Measurements from ENCODE around the gene PLCH2. TPM values are rescaled to one million over a fixed set of nuclear protein-coding genes. Genes with fewer than 3 reads are reported as not detected.
"Not testable (repeated sequence)": the region's sequence is repeated elsewhere in the genome, so short reads cannot be mapped to it uniquely, and the experiment has no call there.

Gene PLCH2
- total RNA-seq, 2 donors from 2014 or later: 13.9 to 26.3 TPM

DNA sequence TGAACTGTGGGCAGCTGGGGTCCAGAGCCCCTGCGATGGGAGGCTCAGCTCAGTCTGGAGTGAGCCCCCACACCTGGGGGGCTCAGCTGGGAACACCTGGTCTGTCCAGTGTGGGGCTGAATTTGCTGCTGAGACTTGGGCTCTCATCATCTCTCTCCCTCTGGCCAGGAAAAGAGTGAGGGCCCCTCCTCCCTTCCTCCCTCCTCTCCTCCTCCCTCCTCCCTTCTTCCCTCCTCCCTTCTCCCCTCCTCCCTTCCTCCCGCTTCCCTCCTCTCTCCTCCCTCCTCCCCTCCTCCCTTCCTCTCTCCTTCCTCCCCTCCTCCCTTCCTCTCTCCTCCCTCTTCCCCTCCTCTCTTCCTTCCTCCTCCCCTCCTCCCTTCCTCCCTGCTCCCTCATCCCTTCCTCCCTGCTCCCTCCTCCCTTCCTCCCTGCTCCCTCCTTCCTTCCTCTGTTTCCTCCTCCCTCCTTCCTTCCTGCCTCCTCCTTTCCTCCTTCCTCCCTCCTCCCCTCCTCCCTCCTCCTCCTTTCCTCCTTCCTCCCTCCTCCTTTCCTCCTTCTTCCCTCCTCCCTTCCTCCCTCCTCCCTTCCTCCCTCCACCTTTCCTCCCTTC, 40.2 kb upstream of the PLCH2 start:
- ATAC-seq (replicated peaks in 1 of 2) (no peak), DNase-seq (no peak)
- peaks cover 0 to under 1% of the 10 kb centered on the region in 2 donors for H3K36me3 Mint-ChIP-seq (ENCODE audit: insufficient read depth in 2 of 2)
- no peaks in the 10 kb centered on the region for H3K9me3 Mint-ChIP-seq
- no peak overlapping the region for H3K27ac Mint-ChIP-seq
- no peaks in the 10 kb centered on the region for H3K27me3 Mint-ChIP-seq (ENCODE audit: low read depth)
- H3K4me3 Mint-ChIP-seq: no peak overlapping the region
- H3K4me1 Mint-ChIP-seq (ENCODE audit: low read depth): no peaks in the 10 kb centered on the region

DNA sequence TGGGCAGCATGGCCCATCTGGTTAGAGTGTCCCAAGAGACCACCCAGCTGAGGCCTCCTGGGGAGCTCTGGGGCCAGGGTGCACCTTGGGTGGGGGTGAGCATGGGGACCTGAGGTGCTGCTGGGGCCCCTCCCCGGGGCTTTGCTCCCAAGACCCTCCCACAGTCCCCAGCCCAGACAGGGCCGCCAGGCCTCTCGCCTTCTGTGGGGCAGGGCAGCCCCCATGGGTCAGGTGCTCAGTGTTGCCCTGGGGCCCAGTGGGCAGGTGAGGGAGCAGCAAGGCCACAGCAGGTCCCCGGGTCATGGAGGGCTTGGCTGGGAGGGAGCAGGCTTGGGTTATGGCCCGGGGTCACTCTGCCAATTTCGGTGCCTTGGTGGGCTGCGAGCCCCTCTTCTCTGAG, 39.2 kb upstream of the PLCH2 start:
- no peaks in the 10 kb centered on the region for H3K4me1 Mint-ChIP-seq (ENCODE audit: low read depth)
- no peak for ATAC-seq (replicated peaks in 1 of 2)

DNA sequence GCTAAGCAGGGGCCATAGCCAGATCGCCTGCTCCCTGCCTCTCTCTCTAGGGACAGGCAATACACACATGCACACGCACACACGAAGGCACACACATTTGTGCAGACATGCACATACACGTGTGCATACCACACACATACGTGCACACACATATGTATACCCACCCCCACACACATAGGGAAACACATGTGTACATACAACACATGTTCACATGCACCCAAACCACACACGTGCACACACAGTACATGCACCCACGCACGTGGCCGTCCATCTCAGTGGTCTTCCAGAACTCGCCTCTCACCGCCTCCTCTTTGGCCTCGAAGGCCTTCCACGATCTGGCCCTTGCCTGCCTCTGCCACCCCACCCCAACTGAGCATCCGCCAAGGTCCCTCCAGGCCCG, 38.5 kb upstream of the PLCH2 start:
- peaks cover 2% of the 10 kb centered on the region for H3K27me3 Mint-ChIP-seq (ENCODE audit: low read depth)
- ATAC-seq (replicated peaks in 1 of 2): no peak
- no peak overlapping the region for H3K27ac Mint-ChIP-seq
- H3K4me3 Mint-ChIP-seq: no peak overlapping the region
- no peaks in the 10 kb centered on the region for H3K9me3 Mint-ChIP-seq
- DNase-seq: no peak
- H3K36me3 Mint-ChIP-seq (ENCODE audit: insufficient read depth in 2 of 2): no peaks in the 10 kb centered on the region
- H3K4me1 Mint-ChIP-seq (ENCODE audit: low read depth): no peaks in the 10 kb centered on the region

More for the DNA sequence above, 39.2 kb upstream of the PLCH2 start:
- DNase-seq: no peak
- Mint-ChIP-seq H3K27ac (no peak overlapping the region), H3K9me3 (no peaks in the 10 kb centered on the region), H3K27me3 (ENCODE audit: low read depth) (no peaks in the 10 kb centered on the region), H3K36me3 (ENCODE audit: insufficient read depth in 2 of 2) (no peaks in the 10 kb centered on the region), H3K4me3 (no peak overlapping the region)

DNA sequence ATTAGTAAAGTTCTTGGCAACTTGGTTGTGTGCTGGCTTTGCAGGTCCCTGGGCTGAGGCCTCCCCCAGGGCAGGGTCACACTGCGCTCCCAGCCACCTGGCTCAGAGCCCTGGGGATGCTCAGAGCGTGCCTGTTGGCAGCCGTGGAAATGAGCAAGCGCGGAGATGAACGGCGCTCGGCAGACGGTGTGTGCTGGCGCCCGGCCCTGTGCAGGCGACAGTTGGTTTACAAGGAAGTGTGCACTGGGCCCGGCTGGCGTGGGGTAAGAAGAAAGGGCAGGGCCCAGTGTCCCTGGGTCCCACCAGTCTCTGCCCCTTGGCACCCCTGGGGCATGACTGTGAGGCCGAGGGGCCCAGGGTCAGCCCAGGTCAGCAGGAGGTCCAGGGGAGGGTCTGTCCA, 38.1 kb upstream of the PLCH2 start:
- peaks cover 6% of the 10 kb centered on the region for H3K27me3 Mint-ChIP-seq (ENCODE audit: low read depth)
- no peak overlapping the region for H3K4me3 Mint-ChIP-seq
- no peak for DNase-seq
- no peaks in the 10 kb centered on the region for H3K9me3 Mint-ChIP-seq
- ATAC-seq (replicated peaks in 1 of 2): no peak
- H3K4me1 Mint-ChIP-seq (ENCODE audit: low read depth): no peaks in the 10 kb centered on the region
- no peak overlapping the region for H3K27ac Mint-ChIP-seq
- H3K36me3 Mint-ChIP-seq (ENCODE audit: insufficient read depth in 2 of 2): no peaks in the 10 kb centered on the region

DNA sequence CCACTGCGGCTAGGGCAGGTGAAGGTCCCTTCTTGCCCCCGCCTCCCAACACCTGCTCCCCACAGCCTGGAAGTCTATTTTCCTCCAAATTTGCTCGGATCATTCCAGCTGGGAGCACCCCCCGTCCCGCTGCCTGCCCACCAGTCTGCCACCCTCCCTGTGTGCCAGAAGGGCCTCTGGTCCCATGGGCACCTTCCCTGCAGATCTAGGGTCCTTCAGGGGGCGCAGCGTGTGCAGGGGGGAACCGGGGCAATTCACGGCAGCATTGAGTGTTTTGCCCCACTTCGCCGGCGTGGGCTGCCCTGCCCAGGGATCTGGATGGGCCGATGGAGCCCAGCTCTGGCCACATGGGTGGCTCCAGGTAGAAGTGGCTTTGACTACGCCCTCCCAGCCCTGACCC, 37.4 kb upstream of the PLCH2 start:
- DNase-seq: no peak
- Mint-ChIP-seq H3K4me3 (no peak overlapping the region), H3K27me3 (ENCODE audit: low read depth) (peaks cover 6% of the 10 kb centered on the region), H3K27ac (no peak overlapping the region), H3K4me1 (ENCODE audit: low read depth) (no peaks in the 10 kb centered on the region), H3K36me3 (ENCODE audit: insufficient read depth in 2 of 2) (no peaks in the 10 kb centered on the region), H3K9me3 (no peaks in the 10 kb centered on the region)
- no peak for ATAC-seq (replicated peaks in 1 of 2)

DNA sequence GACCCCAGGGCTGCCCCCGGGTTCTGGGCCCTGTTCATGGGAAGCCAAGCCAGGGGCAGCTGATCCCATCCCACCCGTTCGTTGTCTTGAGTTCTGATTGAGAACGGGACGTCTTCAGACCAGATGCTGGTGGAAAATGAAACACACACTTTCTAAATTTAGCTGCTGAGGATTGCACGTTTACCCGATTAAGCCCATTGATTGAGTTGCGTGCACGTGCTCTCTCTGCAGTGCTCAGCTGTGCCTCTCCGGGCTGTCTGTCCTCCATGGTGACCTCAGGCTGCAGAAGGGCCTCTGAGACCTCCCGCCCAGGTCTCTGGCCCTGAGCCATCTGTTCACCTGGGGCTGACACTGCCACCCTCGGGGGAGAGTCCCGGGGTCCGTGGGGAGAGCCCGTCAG, 36.7 kb upstream of the PLCH2 start:
- Mint-ChIP-seq H3K9me3 (no peaks in the 10 kb centered on the region), H3K36me3 (ENCODE audit: insufficient read depth in 2 of 2) (no peaks in the 10 kb centered on the region), H3K27ac (no peak overlapping the region), H3K27me3 (ENCODE audit: low read depth) (peaks cover 6% of the 10 kb centered on the region), H3K4me1 (ENCODE audit: low read depth) (no peaks in the 10 kb centered on the region), H3K4me3 (no peak overlapping the region)
- DNase-seq (no peak), ATAC-seq (replicated peaks in 1 of 2) (no peak)

DNA sequence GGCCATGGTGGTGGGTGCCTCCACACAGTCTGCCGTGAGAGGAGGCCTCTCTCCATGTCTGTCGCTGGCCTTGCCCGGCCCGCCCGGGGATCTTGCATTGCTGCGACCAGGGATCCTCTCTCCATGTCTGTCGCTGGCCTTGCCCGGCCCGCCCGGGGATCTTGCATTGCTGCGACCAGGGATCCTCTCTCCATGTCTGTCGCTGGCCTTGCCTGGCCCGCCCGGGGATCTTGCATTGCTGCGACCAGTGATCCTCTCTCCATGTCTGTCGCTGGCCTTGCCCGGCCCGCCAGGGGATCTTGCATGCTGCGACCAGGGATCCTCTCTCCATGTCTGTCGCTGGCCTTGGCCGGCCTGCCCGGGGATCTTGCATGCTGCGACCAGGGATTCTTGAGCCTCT, 35.7 kb upstream of the PLCH2 start:
- peaks cover 14% of the 10 kb centered on the region for H3K27me3 Mint-ChIP-seq (ENCODE audit: low read depth)
- H3K4me3 Mint-ChIP-seq; H3K9me3 Mint-ChIP-seq; H3K36me3 Mint-ChIP-seq (ENCODE audit: insufficient read depth in 2 of 2); H3K4me1 Mint-ChIP-seq (ENCODE audit: low read depth); H3K27ac Mint-ChIP-seq; ATAC-seq (replicated peaks in 1 of 2); DNase-seq: not testable (repeated sequence)

DNA sequence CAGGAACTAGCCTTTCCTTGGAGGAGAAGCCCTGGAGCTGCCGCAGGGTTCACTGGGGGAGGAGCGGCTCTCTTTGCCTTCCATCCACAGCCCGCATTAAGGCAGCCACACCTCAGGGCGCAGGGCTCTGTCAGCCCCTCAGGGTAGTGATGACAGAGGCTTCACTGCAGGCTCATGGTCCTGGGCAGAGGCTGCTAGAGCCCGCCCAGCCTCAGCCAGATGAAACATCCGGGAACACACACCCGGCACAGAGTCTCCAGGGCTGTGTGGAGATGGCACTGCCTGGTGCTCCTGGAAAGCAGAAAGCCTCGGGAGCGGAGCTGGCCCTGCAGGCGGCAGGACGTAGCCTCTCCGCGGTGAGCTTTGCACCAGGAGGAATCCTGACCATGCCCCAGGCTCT, 34.3 kb upstream of the PLCH2 start:
- H3K27ac Mint-ChIP-seq: no peak overlapping the region
- H3K4me1 Mint-ChIP-seq (ENCODE audit: low read depth): no peaks in the 10 kb centered on the region
- ATAC-seq (replicated peaks in 1 of 2) (no peak), DNase-seq (no peak)
- no peaks in the 10 kb centered on the region for H3K9me3 Mint-ChIP-seq
- no peaks in the 10 kb centered on the region for H3K36me3 Mint-ChIP-seq (ENCODE audit: insufficient read depth in 2 of 2)
- peaks cover 14% of the 10 kb centered on the region for H3K27me3 Mint-ChIP-seq (ENCODE audit: low read depth)
- no peak overlapping the region for H3K4me3 Mint-ChIP-seq

DNA sequence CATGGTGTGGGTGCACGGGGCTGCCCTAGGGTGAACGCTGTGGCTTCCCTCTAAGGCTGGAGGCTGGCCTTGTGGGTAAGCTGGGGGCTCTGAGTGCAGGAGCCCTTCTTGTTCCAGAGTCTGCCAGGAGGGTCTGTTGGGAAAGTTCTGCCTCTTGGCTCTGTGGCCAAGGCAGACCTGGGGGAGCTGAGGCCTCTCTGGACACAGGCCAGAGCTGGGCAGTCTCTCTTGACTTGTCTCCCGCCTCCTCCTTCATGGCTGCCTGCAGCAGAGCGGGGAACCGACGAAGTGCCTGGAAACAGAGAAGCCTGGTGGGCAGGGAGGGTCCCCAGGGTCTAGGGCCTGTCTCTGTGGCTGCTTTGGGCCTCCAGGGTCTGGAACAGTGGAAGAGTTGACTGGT, 33.4 kb upstream of the PLCH2 start:
- Mint-ChIP-seq H3K27ac (no peak overlapping the region), H3K9me3 (no peaks in the 10 kb centered on the region), H3K27me3 (ENCODE audit: low read depth) (peaks cover 14% of the 10 kb centered on the region), H3K36me3 (ENCODE audit: insufficient read depth in 2 of 2) (no peaks in the 10 kb centered on the region), H3K4me3 (no peak overlapping the region), H3K4me1 (ENCODE audit: low read depth) (no peaks in the 10 kb centered on the region)
- no peak for DNase-seq
- ATAC-seq (replicated peaks in 1 of 2): no peak

DNA sequence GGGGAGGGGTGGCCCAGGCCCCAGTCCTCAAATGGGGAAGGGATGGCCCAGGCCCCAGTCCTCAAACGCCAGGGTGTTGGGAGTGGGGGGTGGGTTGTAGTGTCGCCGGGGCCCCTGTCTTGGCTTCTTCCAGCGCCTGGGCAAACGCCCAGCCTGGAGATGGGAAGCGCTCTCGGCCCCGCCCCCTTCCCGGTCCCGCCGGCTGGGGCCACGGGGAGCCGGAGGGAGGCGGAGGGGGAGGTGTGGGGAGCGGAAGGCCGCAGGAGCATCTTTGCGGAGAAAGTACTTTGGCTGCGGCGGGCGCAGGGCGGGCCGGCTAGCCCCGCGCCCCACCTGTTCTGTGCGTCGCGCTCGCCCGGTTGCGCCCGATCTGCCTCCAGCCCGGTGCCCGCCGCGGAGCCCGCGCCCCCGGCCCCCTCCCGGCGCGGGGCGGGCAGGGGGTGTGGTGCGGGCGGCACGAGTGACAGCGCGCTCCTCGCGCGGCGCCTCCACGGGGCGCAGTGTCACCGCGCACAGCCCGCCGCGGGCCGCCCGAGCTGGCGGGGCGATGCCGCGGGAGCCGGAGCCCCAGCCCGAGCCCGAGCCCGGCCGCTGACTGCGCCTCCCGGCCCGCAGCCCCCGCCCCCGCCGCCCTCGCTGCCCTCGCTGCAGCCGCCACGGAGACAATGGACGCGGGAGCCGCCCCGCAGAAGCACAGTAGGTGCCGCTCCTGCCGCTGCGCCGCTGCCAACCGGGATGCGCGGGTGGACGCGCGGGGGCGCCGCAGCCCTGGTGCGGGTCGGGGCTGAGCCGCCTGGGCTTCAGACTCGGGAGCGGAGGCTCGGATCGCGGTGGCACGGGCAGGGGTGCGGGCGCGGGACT, 32.6 kb upstream of the PLCH2 start:
- H3K4me1 Mint-ChIP-seq (ENCODE audit: low read depth): no peaks in the 10 kb centered on the region
- no peaks in the 10 kb centered on the region for H3K9me3 Mint-ChIP-seq

DNA sequence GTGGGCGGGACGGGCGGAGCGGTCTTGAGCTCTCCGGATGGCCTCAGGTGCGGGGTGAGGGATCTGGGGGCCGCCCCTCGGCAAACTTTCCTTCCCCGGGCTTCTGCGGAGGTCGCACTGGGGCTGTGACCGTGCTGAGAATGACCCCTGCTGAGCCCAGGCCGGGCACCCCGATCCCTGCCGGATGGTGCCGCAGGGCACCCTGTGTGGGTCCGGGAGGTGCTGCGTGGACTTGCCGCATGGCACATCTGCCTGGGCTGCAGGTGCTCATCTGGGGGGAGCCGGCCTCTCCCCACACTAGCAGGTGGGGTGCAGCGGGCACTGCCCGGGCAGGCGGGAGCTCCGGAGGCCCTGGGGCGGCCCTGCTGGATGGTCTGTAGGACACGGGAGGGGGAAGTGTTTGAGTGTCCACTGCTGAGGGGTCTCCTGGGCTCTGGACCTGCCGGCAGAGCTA, 31.9 kb upstream of the PLCH2 start:
- Mint-ChIP-seq H3K36me3 (ENCODE audit: insufficient read depth in 2 of 2) (no peaks in the 10 kb centered on the region), H3K4me3 (no peak overlapping the region), H3K27ac (no peak overlapping the region), H3K4me1 (ENCODE audit: low read depth) (no peaks in the 10 kb centered on the region), H3K27me3 (ENCODE audit: low read depth) (peaks cover 14% of the 10 kb centered on the region), H3K9me3 (no peaks in the 10 kb centered on the region)
- ATAC-seq (replicated peaks in 1 of 2): no peak
- DNase-seq: no peak

More for the DNA sequence above, 32.6 kb upstream of the PLCH2 start:
- Mint-ChIP-seq H3K27me3 (ENCODE audit: low read depth) (peaks cover 14% of the 10 kb centered on the region), H3K27ac (no peak overlapping the region), H3K4me3 (no peak overlapping the region), H3K36me3 (ENCODE audit: insufficient read depth in 2 of 2) (no peaks in the 10 kb centered on the region)
- DNase-seq (peak; percentile 33 to 48), ATAC-seq (replicated peaks in 1 of 2) (peak; percentile 58 to 59)

DNA sequence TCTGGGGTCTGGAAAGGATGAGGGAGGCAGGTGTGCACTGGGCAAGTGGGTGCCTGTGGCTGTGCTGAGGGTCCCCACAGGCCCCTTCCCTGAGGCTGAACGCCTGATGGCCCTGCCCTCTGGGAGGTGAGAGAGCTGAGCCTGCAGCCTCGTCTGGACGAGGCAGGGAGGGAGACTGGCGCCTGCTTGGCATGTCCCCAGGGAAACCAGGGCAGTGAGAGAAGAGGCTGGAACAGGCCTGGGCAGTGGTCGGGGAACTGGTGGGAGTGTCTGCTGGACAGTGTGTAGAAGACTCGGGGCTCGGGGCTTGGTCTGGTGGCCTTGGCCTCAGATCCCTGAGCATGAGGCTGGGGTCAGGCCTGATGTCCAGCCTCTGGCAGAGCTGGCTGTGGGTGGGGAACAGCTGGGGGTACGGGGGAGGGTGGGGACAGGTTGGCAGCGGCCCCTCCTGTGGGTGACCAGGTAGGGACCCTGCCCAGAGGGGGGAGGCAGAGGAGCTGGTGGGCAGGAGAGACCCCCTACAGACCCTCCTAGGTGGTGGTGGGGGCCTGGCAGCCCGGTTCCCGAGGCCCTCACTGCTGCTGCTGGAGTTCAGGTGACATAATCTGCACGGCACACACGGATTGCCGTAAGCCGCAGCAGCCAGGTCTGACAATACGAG, 30.8 kb upstream of the PLCH2 start:
- peaks cover 14% of the 10 kb centered on the region for H3K27me3 Mint-ChIP-seq (ENCODE audit: low read depth)
- H3K4me1 Mint-ChIP-seq (ENCODE audit: low read depth): no peaks in the 10 kb centered on the region
- H3K27ac Mint-ChIP-seq: no peak overlapping the region
- H3K9me3 Mint-ChIP-seq: no peaks in the 10 kb centered on the region
- no peak for ATAC-seq (replicated peaks in 1 of 2)
- no peak for DNase-seq
- no peaks in the 10 kb centered on the region for H3K36me3 Mint-ChIP-seq (ENCODE audit: insufficient read depth in 2 of 2)
- no peak overlapping the region for H3K4me3 Mint-ChIP-seq

DNA sequence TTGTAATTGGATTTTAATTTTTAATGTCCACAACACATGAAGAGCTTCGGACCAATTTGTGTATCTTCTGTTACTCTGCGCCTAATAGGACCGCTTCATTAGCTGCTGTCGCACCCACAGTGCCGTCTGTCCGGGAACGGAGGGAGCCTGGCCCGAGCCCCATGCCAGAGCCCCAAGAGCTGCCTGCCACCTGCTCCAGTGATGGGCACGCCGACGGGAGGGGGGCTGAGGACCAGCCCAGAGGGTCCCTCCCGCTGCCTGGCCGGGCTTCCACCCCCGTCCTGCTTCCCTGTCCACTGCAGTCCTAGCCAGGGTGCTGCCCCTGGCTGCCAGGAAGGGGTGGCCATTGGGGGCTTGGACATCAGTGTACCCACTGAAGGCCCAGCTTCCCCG, 30.3 kb upstream of the PLCH2 start:
- no peak for ATAC-seq (replicated peaks in 1 of 2)
- Mint-ChIP-seq H3K27ac (no peak overlapping the region), H3K27me3 (ENCODE audit: low read depth) (peaks cover 14% of the 10 kb centered on the region), H3K4me1 (ENCODE audit: low read depth) (no peaks in the 10 kb centered on the region), H3K4me3 (no peak overlapping the region), H3K36me3 (ENCODE audit: insufficient read depth in 2 of 2) (no peaks in the 10 kb centered on the region), H3K9me3 (no peaks in the 10 kb centered on the region)
- DNase-seq: no peak
